ENCODE data around the gene PANX3.

Gene PANX3

GRCh38 chr11:124612045-124612444 is 817 bp downstream of the PANX3 start:
- Histone ChIP-seq H3K36me3 (ENCODE audit: control insufficient read depth, insufficient read depth, low read length) (no peaks in the 10 kb centered on the region), H3K4me1 (ENCODE audit: control insufficient read depth, insufficient read depth, low read length, poor library complexity, severe bottlenecking) (no peaks in the 10 kb centered on the region), H3K9me3 (ENCODE audit: control insufficient read depth, low read length) (no peaks in the 10 kb centered on the region), H3K27ac (ENCODE audit: insufficient read depth, low read length, poor library complexity, severe bottlenecking) (no peak overlapping the region), H3K27me3 (replicated peaks; ENCODE audit: control insufficient read depth, insufficient read depth, low read length, poor library complexity, severe bottlenecking) (no peaks in the 10 kb centered on the region), H3K4me3 (ENCODE audit: insufficient read depth, low read depth, low read length, poor library complexity, severe bottlenecking) (no peak overlapping the region)
- DNase-seq = no peak

- Histone ChIP-seq H3K27ac (ENCODE audit: insufficient read depth, low read length, poor library complexity, severe bottlenecking) (no peak overlapping the region), H3K4me1 (ENCODE audit: control insufficient read depth, insufficient read depth, low read length, poor library complexity, severe bottlenecking) (no peaks in the 10 kb centered on the region)
- DNase-seq = no peak
Measured at GRCh38 chr11:124612567-124613246, 1.5 kb downstream of the PANX3 start.

GRCh38 chr11:124618863-124619262 is 7.6 kb downstream of the PANX3 start:
- H3K27ac ChIP-seq (ENCODE audit: insufficient read depth, low read length, poor library complexity, severe bottlenecking) = no peak overlapping the region
- DNase-seq = no peak
- H3K36me3 ChIP-seq (ENCODE audit: control insufficient read depth, insufficient read depth, low read length) = no peaks in the 10 kb centered on the region
- H3K27me3 ChIP-seq (replicated peaks; ENCODE audit: control insufficient read depth, insufficient read depth, low read length, poor library complexity, severe bottlenecking) = no peaks in the 10 kb centered on the region
- H3K9me3 ChIP-seq (ENCODE audit: control insufficient read depth, low read length) = no peaks in the 10 kb centered on the region
- peaks cover 7% of the 10 kb centered on the region for H3K4me1 ChIP-seq (ENCODE audit: control insufficient read depth, insufficient read depth, low read length, poor library complexity, severe bottlenecking)
- H3K4me3 ChIP-seq (ENCODE audit: insufficient read depth, low read depth, low read length, poor library complexity, severe bottlenecking) = no peak overlapping the region

More at GRCh38 chr11:124612567-124613246, 1.5 kb downstream of the PANX3 start:
- Histone ChIP-seq H3K27me3 (replicated peaks; ENCODE audit: control insufficient read depth, insufficient read depth, low read length, poor library complexity, severe bottlenecking) (no peaks in the 10 kb centered on the region), H3K9me3 (ENCODE audit: control insufficient read depth, low read length) (no peaks in the 10 kb centered on the region), H3K4me3 (ENCODE audit: insufficient read depth, low read depth, low read length, poor library complexity, severe bottlenecking) (no peak overlapping the region), H3K36me3 (ENCODE audit: control insufficient read depth, insufficient read depth, low read length) (no peaks in the 10 kb centered on the region)

- Histone ChIP-seq H3K4me3 (ENCODE audit: insufficient read depth, low read depth, low read length, poor library complexity, severe bottlenecking) (peak within 1 kb of the TSS; percentile 89), H3K27me3 (replicated peaks; ENCODE audit: control insufficient read depth, insufficient read depth, low read length, poor library complexity, severe bottlenecking) (no peaks in the 10 kb centered on the region), H3K27ac (ENCODE audit: insufficient read depth, low read length, poor library complexity, severe bottlenecking) (peak within 1 kb of the TSS; percentile 90), H3K4me1 (ENCODE audit: control insufficient read depth, insufficient read depth, low read length, poor library complexity, severe bottlenecking) (peaks cover 12% of the 10 kb centered on the region), H3K36me3 (ENCODE audit: control insufficient read depth, insufficient read depth, low read length) (peaks cover 24% of the 10 kb centered on the region), H3K9me3 (ENCODE audit: control insufficient read depth, low read length) (no peaks in the 10 kb centered on the region)
- peak; percentile 75 to 86 (median 77) for DNase-seq
Measured at GRCh38 chr11:124622531-124623451, 11.6 kb downstream of the PANX3 start, which contains the start of gene TBRG1. Gene TBRG1, plus strand, starts transcription at chr11:124622864. Its CDS starts 220 bp downstream, at chr11:124623084.

- Histone ChIP-seq H3K27me3 (replicated peaks; ENCODE audit: control insufficient read depth, insufficient read depth, low read length, poor library complexity, severe bottlenecking) (no peaks in the 10 kb centered on the region), H3K4me1 (ENCODE audit: control insufficient read depth, insufficient read depth, low read length, poor library complexity, severe bottlenecking) (peaks cover 12% of the 10 kb centered on the region), H3K36me3 (ENCODE audit: control insufficient read depth, insufficient read depth, low read length) (peaks cover 24% of the 10 kb centered on the region), H3K27ac (ENCODE audit: insufficient read depth, low read length, poor library complexity, severe bottlenecking) (no peak overlapping the region), H3K4me3 (ENCODE audit: insufficient read depth, low read depth, low read length, poor library complexity, severe bottlenecking) (peak overlapping the region; percentile 89), H3K9me3 (ENCODE audit: control insufficient read depth, low read length) (no peaks in the 10 kb centered on the region)
- DNase-seq = no peak
Measured at GRCh38 chr11:124623861-124624525, 12.8 kb downstream of the PANX3 start.

- Histone ChIP-seq H3K36me3 (ENCODE audit: control insufficient read depth, insufficient read depth, low read length) (peaks cover 30% of the 10 kb centered on the region), H3K27ac (ENCODE audit: insufficient read depth, low read length, poor library complexity, severe bottlenecking) (no peak overlapping the region), H3K9me3 (ENCODE audit: control insufficient read depth, low read length) (no peaks in the 10 kb centered on the region), H3K4me3 (ENCODE audit: insufficient read depth, low read depth, low read length, poor library complexity, severe bottlenecking) (no peak overlapping the region), H3K27me3 (replicated peaks; ENCODE audit: control insufficient read depth, insufficient read depth, low read length, poor library complexity, severe bottlenecking) (no peaks in the 10 kb centered on the region), H3K4me1 (ENCODE audit: control insufficient read depth, insufficient read depth, low read length, poor library complexity, severe bottlenecking) (peaks cover 12% of the 10 kb centered on the region)
- no peak for DNase-seq
Measured at GRCh38 chr11:124625504-124626168, 14.4 kb downstream of the PANX3 start.

- no peak overlapping the region for H3K27ac ChIP-seq (ENCODE audit: insufficient read depth, low read length, poor library complexity, severe bottlenecking)
- no peaks in the 10 kb centered on the region for H3K9me3 ChIP-seq (ENCODE audit: control insufficient read depth, low read length)
- H3K4me3 ChIP-seq (ENCODE audit: insufficient read depth, low read depth, low read length, poor library complexity, severe bottlenecking) = no peak overlapping the region
- H3K36me3 ChIP-seq (ENCODE audit: control insufficient read depth, insufficient read depth, low read length) = peaks cover 48% of the 10 kb centered on the region
- no peaks in the 10 kb centered on the region for H3K27me3 ChIP-seq (replicated peaks; ENCODE audit: control insufficient read depth, insufficient read depth, low read length, poor library complexity, severe bottlenecking)
- H3K4me1 ChIP-seq (ENCODE audit: control insufficient read depth, insufficient read depth, low read length, poor library complexity, severe bottlenecking) = peaks cover 12% of the 10 kb centered on the region
- no peak for DNase-seq
Measured at GRCh38 chr11:124627546-124627945, 16.3 kb downstream of the PANX3 start.

GRCh38 chr11:124629961-124630360 is 18.7 kb downstream of the PANX3 start:
- no peak overlapping the region for H3K27ac ChIP-seq (ENCODE audit: insufficient read depth, low read length, poor library complexity, severe bottlenecking)
- no peaks in the 10 kb centered on the region for H3K9me3 ChIP-seq (ENCODE audit: control insufficient read depth, low read length)
- DNase-seq = no peak
- no peaks in the 10 kb centered on the region for H3K27me3 ChIP-seq (replicated peaks; ENCODE audit: control insufficient read depth, insufficient read depth, low read length, poor library complexity, severe bottlenecking)
- peaks cover 55% of the 10 kb centered on the region for H3K36me3 ChIP-seq (ENCODE audit: control insufficient read depth, insufficient read depth, low read length)
- no peaks in the 10 kb centered on the region for H3K4me1 ChIP-seq (ENCODE audit: control insufficient read depth, insufficient read depth, low read length, poor library complexity, severe bottlenecking)
- H3K4me3 ChIP-seq (ENCODE audit: insufficient read depth, low read depth, low read length, poor library complexity, severe bottlenecking) = no peak overlapping the region

GRCh38 chr11:124633355-124633754 is 22.1 kb downstream of the PANX3 start:
- Histone ChIP-seq H3K9me3 (ENCODE audit: control insufficient read depth, low read length) (no peaks in the 10 kb centered on the region), H3K27ac (ENCODE audit: insufficient read depth, low read length, poor library complexity, severe bottlenecking) (no peak overlapping the region), H3K4me3 (ENCODE audit: insufficient read depth, low read depth, low read length, poor library complexity, severe bottlenecking) (no peak overlapping the region), H3K36me3 (ENCODE audit: control insufficient read depth, insufficient read depth, low read length) (peaks cover 54% of the 10 kb centered on the region), H3K27me3 (replicated peaks; ENCODE audit: control insufficient read depth, insufficient read depth, low read length, poor library complexity, severe bottlenecking) (no peaks in the 10 kb centered on the region), H3K4me1 (ENCODE audit: control insufficient read depth, insufficient read depth, low read length, poor library complexity, severe bottlenecking) (no peaks in the 10 kb centered on the region)
- DNase-seq = no peak

All from effector memory CD4-positive, alpha-beta T cell (primary cell).